Panc1 (cell line): ENCODE data around the gene CFL2. TPM values are rescaled to one million over a fixed set of nuclear protein-coding genes. Genes with fewer than 3 reads are reported as not detected.

Experiments used
- ATAC-seq: fragments of 200-7000 bp; cut with Tn5 transposase; 2 replicates; pipeline ENCODE4 v1.9.1; 2020; ENCODE audit warnings: mild to moderate bottlenecking, moderate library complexity
- BruUV-seq: library from RNA; stranded (reverse); fragments of 400-500 nt; replicated peaks from 2 replicates; lab custom pipeline; 2021; lab: Mats Ljungman, UMichigan
- CTCF ChIA-PET: fragments of 300-600 bp; sonication (Branson Sonifier 250); formaldehyde crosslinking; loops from one replicate; lab custom pipeline; 2022; ENCODE audit warnings: antibody characterized with exemption; lab: Charles Lee
- POLR2A ChIA-PET: fragments of 300-600 bp; sonication (Branson Sonifier 250); formaldehyde crosslinking; loops from one replicate; lab custom pipeline; 2022; ENCODE audit warnings: antibody characterized with exemption; lab: Charles Lee
- DNase-seq: peaks from one replicate; pipeline ENCODE4 v3.0.0-alpha.2; 2010; ENCODE audit warnings: low read depth, low spot score
- H3K27ac ChIP-seq: 2 replicates; pipeline ENCODE4 v1.5.1; 2011; ENCODE audit warnings: mild to moderate bottlenecking, low read length, inconsistent platforms
- H3K27me3 ChIP-seq: fragments of 200-500 bp; sonication (Bioruptor generic); 2 replicates; pipeline ENCODE4 v1.6.0; 2014; ENCODE audit warnings: low read length, inconsistent platforms; ENCODE audit not compliant: control insufficient read depth, insufficient read depth
- H3K36me3 ChIP-seq: fragments of 200-500 bp; sonication (Bioruptor generic); 2 replicates; pipeline ENCODE4 v1.5.1; 2014; ENCODE audit warnings: inconsistent platforms, mild to moderate bottlenecking, low read length, moderate library complexity; ENCODE audit not compliant: control insufficient read depth, insufficient read depth
- H3K4me1 ChIP-seq: 2 replicates; pipeline ENCODE4 v1.5.1; 2011; ENCODE audit warnings: inconsistent platforms, mild to moderate bottlenecking, low read length, moderate library complexity; ENCODE audit not compliant: control insufficient read depth, insufficient read depth
- H3K4me3 ChIP-seq, 2 experiments: 2 replicates each; pipeline ENCODE4 v1.5.1; 2011 to 2012; ENCODE audit warnings: low read depth in 2 of 2, low read length in 2 of 2, mild to moderate bottlenecking in 2 of 2, inconsistent platforms in 1 of 2, moderate library complexity in 1 of 2
- H3K9me3 ChIP-seq: fragments of 200-500 bp; sonication (Bioruptor generic); 2 replicates; pipeline ENCODE4 v1.5.1; 2014; ENCODE audit warnings: low read depth, mild to moderate bottlenecking, inconsistent platforms, low read length, moderate library complexity; ENCODE audit not compliant: control insufficient read depth, insufficient read depth
- POLR2AphosphoS5 ChIP-seq: IDR thresholded peaks from 2 replicates; pipeline ENCODE4 v1.6.1; 2012; ENCODE audit warnings: mild to moderate bottlenecking, low read depth, low read length, moderate library complexity
- SIN3A ChIP-seq: IDR thresholded peaks from 2 replicates; pipeline ENCODE4 v1.6.1; 2012; ENCODE audit warnings: low read depth, mild to moderate bottlenecking, low read length, moderate library complexity, borderline replicate concordance; ENCODE audit not compliant: insufficient read depth
- TCF7L2 ChIP-seq: IDR thresholded peaks from 2 replicates; pipeline ENCODE4 v1.6.1; 2011; ENCODE audit warnings: mild to moderate bottlenecking, low read depth, low read length, inconsistent platforms
- in situ Hi-C: cut with HindIII; loops from 2 replicates; pipeline ENCODE4 v1.10.0; 2016; ENCODE audit warnings: low sequenced_read_pairs, low pct_unique_long_range_greater_than_20kb
- intact Hi-C: fragments of 100-400 bp; cut with micrococcal nuclease; formaldehyde crosslinking; loops from one replicate; pipeline ENCODE4 v1.10.0; 2022; ENCODE audit not compliant: unreplicated experiment
- total RNA-seq: library from RNA; stranded (reverse); gene quantifications from one replicate; pipeline ENCODE4 v1.2.1, GENCODE V29; 2021; ENCODE audit not compliant: unreplicated experiment
- TF ChIP-seq, protein P1 (sequence below): fragments of 450-650 bp; IDR thresholded peaks from 2 replicates; pipeline ENCODE4 v1.5.1; 2017; ENCODE audit warnings: mild to moderate bottlenecking
- TF ChIP-seq, protein P2 (sequence below), 2 experiments: IDR thresholded peaks; 2 replicates each; pipeline ENCODE4 v1.6.1; 2011 to 2012; ENCODE audit warnings: low read depth in 2 of 2, control low read depth in 1 of 2, low read length in 1 of 2, mild to moderate bottlenecking in 1 of 2, moderate library complexity in 1 of 2; ENCODE audit not compliant: insufficient read depth in 1 of 2

CFL2 gene
- total RNA-seq, 1 experiment from 2014 or later: 79.7 TPM

DNA sequence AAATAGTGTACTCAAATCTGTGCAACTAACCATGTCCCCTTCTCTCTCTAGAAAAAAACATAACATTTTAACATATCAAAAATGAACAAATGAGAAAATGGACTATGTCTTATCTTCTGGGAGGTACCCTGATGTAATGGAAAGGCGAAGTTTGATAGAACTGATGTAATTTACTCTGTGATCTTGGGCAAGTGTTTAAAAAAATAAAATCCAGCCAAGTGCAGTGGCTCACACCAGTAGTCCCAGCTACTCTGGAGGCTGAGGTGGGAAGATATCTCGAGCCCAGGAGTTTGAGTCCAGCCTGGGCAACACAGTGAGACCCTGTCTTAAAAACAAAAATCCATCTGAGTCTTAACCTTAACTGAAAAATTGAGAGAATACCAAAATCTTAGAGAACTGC, 35.8 kb upstream of the CFL2 start:
- DNase-seq (no peak), ATAC-seq (no peak)
- TF ChIP-seq, protein P1, sequence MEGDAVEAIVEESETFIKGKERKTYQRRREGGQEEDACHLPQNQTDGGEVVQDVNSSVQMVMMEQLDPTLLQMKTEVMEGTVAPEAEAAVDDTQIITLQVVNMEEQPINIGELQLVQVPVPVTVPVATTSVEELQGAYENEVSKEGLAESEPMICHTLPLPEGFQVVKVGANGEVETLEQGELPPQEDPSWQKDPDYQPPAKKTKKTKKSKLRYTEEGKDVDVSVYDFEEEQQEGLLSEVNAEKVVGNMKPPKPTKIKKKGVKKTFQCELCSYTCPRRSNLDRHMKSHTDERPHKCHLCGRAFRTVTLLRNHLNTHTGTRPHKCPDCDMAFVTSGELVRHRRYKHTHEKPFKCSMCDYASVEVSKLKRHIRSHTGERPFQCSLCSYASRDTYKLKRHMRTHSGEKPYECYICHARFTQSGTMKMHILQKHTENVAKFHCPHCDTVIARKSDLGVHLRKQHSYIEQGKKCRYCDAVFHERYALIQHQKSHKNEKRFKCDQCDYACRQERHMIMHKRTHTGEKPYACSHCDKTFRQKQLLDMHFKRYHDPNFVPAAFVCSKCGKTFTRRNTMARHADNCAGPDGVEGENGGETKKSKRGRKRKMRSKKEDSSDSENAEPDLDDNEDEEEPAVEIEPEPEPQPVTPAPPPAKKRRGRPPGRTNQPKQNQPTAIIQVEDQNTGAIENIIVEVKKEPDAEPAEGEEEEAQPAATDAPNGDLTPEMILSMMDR: no peak
- TF ChIP-seq POLR2AphosphoS5 (no peak), SIN3A (no peak), TCF7L2 (no peak)
- TF ChIP-seq, protein P2, sequence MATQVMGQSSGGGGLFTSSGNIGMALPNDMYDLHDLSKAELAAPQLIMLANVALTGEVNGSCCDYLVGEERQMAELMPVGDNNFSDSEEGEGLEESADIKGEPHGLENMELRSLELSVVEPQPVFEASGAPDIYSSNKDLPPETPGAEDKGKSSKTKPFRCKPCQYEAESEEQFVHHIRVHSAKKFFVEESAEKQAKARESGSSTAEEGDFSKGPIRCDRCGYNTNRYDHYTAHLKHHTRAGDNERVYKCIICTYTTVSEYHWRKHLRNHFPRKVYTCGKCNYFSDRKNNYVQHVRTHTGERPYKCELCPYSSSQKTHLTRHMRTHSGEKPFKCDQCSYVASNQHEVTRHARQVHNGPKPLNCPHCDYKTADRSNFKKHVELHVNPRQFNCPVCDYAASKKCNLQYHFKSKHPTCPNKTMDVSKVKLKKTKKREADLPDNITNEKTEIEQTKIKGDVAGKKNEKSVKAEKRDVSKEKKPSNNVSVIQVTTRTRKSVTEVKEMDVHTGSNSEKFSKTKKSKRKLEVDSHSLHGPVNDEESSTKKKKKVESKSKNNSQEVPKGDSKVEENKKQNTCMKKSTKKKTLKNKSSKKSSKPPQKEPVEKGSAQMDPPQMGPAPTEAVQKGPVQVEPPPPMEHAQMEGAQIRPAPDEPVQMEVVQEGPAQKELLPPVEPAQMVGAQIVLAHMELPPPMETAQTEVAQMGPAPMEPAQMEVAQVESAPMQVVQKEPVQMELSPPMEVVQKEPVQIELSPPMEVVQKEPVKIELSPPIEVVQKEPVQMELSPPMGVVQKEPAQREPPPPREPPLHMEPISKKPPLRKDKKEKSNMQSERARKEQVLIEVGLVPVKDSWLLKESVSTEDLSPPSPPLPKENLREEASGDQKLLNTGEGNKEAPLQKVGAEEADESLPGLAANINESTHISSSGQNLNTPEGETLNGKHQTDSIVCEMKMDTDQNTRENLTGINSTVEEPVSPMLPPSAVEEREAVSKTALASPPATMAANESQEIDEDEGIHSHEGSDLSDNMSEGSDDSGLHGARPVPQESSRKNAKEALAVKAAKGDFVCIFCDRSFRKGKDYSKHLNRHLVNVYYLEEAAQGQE (IDR thresholded peaks at IDR 0.05; ENCODE audit: insufficient read depth in 1 of 2, low read depth in 2 of 2, low read length in 1 of 2): no peak
- no peak overlapping the region for H3K27ac ChIP-seq
- H3K27me3 ChIP-seq: no peaks in the 10 kb centered on the region
- ChIA-PET CTCF (no interaction called here), POLR2A (interaction anchor here (0.6 kb wide), 1 partner anchor 17 kb away, joined by 3 read pairs; no protein-coding TSS in a partner anchor)
- BruUV-seq: no TSS peak
- no peaks in the 10 kb centered on the region for H3K9me3 ChIP-seq
- H3K36me3 ChIP-seq: peaks cover 3% of the 10 kb centered on the region; the same call in 1 of the 2 replicates
- intact Hi-C loops (no loop called here), in situ Hi-C loops (no loop called here)
- H3K4me3 ChIP-seq: no peak overlapping the region
- H3K4me1 ChIP-seq: no peaks in the 10 kb centered on the region

- in situ Hi-C loops (no loop called here), intact Hi-C loops (no loop called here)
- Histone ChIP-seq H3K4me1 (no peaks in the 10 kb centered on the region), H3K27me3 (no peaks in the 10 kb centered on the region), H3K4me3 (no peak overlapping the region), H3K9me3 (no peaks in the 10 kb centered on the region), H3K36me3 (peaks cover 3% of the 10 kb centered on the region; the same call in 1 of the 2 replicates), H3K27ac (no peak overlapping the region)
- CTCF ChIA-PET: no interaction called here
- BruUV-seq: no TSS peak
- TF ChIP-seq, protein P2 (IDR thresholded peaks at IDR 0.05; ENCODE audit: insufficient read depth in 1 of 2, low read depth in 2 of 2, low read length in 1 of 2): no peak
- TF ChIP-seq, protein P1: no peak
- no peak for TF ChIP-seq TCF7L2
- TF ChIP-seq POLR2AphosphoS5: no peak
- no peak for TF ChIP-seq SIN3A
- DNase-seq (no peak), ATAC-seq (no peak)
- POLR2A ChIA-PET: interaction anchor here (0.6 kb wide), 1 partner anchor 16 kb away, joined by 3 read pairs; no protein-coding TSS in a partner anchor
Measured at GRCh38 chr14:34749408-34749807, 35.0 kb upstream of the CFL2 start.
